Erythroblast (primary cell): Measurements from ENCODE around the gene PDE9A.

Experiments
- DNase-seq, 2 experiments: peaks; one replicate each; lab custom pipeline; 2025; lab: John Stamatoyannopoulos, UW
- GATA1 ChIP-seq: IDR thresholded peaks from 2 replicates; pipeline ENCODE4 v1.6.1; 2011; ENCODE audit warnings: low read depth, mild to moderate bottlenecking, control low read depth, low read length, moderate library complexity
- POLR2A ChIP-seq: IDR thresholded peaks from 2 replicates; pipeline ENCODE4 v1.6.1; 2011; ENCODE audit warnings: mild to moderate bottlenecking, low read length

The PDE9A gene

DNA sequence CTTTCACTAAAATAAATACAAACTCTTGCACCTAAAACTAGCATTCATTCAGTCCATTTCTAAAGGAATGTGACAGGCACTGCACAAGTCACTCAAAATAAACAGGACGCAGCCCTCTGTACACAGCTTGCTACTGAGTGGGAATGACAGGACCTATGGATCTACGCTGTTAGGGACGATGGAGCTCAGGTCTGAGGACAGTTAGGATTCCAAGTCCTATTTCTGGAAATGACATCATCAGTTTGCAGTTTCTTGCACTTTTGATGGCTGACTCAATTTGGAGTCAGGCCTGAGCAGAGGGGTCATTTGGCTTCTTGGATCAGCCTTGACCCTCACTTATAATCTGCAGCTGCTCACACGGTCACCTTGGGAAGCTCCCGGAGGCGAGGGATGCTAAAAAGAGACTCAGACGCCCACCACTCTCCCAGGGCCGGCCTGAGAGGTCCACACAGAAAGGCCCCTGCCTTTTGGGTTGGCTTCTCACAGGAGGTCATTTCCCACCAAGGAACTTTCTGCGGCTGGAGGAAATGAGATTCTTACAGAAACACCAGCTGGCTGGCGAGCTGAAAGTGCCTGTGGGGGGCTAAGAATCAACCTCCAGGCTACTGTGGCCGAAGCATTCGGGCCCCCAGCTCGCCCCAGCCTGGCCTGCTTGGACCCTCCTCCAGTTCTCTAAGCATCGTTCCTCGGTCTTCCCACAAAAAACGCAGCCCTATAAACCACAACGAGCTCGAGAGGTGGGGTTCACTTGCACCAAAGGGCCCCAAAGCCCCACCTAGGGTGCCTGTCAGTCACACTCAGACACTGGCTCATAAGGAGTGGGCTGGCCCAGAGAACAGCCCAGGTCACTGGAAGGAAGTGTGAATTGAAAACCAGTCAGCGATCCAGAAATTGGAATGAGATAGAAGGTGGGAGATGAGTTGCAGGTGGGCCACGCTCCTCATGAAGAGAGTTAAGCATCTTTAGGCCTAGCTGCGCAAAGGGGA is 8.9 kb upstream of the PDE9A start:
- no peak for DNase-seq
- TF ChIP-seq GATA1 (no peak), POLR2A (no peak)

DNA sequence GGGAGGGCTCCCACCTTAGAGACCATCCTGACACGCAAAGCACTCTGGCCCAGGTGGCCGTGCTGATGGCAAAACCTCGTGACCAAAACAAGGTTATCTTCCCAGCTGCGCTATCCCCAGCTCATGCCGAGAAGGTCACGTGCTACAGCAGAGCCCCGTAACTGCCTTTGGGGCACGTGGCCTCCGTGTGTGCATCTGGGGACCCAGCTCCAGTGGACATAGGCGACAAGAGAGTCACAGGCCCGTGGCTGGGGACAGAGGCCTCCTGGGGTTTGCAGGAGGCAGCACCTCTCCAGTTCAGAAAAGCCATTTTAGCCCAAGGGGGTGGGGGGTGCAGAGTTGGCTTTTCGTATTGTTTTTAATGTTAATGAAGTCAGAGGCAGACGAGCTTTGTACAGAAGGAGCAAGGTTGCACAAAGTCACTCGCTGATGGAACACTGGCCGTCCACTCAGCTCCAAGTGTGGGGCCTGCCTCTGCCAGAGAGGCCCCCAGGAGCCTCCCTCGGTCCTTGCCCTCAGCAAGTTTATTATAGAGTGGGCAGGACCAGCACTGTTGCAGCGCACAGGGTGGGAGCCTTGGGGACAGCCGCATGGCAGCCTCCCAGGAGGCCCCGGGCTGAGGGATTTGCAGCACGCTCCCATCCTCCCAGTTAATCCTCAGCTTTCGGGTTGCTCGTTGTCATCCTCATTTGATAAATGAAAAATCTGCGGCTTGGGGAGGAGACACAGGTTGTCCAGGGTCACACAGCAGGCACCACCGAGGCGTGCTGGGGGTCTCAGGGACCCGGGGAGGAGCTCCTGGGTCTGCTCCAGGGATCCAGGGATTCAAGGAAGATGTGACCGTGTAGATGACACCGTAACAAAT is 8.0 kb upstream of the PDE9A start:
- no peak for DNase-seq
- no peak for TF ChIP-seq POLR2A
- no peak for TF ChIP-seq GATA1

DNA sequence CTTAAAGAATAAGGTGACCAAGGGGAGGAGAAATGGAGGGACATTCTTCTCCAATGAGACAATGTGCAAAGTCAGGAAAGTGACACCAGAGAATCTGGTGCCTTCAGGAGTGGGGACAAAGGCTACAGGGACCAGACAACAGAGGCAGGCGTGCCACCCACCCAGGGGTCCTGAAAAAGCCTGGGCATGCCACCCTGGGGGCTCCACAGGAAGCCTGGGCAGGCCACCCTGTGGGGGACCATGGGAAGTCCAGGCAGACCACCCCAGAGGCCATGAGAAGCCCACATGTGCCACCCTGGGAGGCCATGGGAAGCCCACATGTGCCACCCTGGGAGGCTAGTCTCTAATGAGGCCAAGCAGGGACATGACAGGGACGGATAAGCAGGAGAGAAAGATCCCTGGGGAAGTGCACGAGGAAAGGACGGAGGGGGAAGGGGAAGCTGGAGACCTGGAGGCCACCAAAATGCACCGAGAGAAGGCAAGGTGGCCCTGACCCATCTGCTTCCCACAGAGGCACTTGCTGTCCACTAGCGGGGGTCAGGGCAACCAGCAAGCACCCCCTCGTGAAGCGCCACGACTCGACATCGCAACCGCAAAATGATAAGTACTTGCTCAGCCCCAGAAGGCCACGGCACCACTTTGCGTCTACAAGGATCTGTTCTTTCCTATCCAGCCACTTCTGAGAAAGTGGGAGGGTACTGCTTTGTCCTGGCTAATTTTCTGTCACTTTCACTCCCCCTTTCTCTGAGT is 7.2 kb upstream of the PDE9A start:
- TF ChIP-seq GATA1, result no peak
- no peak for TF ChIP-seq POLR2A
- DNase-seq, result no peak

DNA sequence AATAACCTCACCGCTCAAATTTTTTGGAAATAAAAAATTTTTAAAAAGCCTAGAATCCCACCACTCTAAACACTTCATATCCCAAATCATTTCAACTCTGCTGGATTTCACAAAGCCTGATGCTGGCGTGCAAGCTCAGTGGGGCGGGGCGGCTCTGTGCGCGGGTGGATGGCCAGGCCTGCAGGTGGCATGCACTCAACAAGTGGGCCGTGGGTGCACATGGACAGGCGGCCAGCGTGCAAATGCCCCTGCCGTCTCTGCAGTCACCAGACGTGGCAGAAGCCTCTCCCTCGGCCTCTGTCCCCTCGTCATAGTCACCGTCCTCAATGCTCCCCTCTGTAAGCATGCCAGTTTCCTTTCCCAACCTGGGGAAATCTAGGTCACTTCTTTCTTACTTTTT is 6.6 kb upstream of the PDE9A start:
- TF ChIP-seq GATA1 (no peak), POLR2A (no peak)
- DNase-seq, result no peak

DNA sequence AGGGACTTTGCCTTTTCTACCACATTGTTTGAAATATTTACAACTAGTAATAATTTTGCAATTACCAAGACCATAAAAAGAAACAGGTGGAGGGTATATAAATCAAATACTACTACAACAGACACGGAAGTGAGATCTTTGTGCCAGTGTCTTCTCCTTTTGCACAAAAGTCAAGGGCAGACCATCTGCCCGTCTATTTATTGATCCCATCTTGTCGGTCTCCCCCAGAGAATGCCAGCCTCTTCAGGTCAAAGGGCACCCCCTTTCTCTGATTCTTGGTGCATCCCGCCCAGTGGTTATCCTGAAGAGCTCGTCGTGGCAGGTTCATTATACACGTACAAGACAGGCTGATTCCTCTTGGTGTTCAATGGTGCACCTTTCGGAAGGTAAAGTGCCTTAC is 4.8 kb upstream of the PDE9A start:
- TF ChIP-seq POLR2A (no peak), GATA1 (no peak)
- no peak for DNase-seq

DNA sequence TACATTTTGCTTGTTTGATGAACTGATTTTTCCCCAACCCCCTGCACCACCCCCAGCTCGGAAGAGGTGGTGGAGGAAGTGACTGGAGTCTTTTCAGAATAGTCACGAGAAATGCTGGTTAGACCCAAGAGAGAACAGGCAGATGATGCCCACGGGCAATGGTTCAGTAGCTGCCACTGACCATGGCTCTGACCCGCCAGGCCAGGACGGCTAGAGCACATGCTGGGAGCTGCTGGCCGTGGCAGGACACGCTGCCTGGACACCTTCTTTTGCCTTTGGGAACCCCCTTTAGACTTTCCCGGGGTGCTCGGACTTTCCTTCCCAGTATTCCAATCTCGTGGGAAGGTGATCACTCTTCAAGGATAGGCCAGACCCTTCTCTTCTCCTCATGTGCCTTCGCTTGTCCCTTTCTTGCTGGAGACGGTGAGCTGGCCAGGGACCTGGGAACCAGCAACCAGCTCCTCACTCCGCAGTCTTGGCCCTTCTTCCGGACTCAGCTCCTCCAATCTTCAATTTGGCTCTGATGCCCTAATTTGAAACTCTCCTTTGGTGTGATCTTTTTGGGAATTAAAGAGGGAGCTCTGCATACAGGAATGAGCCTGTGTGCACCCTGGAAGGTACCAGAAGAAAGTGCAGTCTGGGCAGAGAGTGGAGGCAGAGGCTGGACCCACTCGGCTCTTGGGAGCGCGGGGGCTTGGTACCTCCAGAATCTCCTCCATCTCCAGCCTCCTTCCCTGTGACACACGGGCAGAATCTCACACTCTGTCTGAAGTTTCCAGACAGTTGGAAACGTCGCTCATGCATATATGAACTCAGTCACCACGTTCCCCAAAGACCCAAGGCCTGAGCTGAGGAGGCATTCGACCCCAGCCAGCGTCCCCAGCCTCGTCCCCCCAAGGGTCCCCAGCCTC is 4.0 kb upstream of the PDE9A start:
- no peak for TF ChIP-seq GATA1
- no peak for DNase-seq

DNA sequence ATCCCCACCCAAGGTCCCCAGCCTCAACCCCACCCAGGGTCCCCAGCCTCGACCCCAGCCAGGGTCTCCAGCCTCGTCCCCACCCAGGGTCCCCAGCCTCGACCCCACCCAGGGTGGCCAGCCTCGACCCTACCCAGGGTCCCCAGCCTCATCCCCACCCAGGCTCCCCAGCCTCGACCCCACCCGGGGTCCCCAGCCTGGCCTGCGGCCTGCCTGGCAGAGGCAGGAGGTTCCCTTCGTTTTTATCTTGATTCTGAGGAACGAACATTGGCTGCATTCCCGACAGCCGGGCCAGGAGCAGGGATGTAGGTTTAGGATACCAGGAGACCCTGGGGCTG is 3.4 kb upstream of the PDE9A start:
- TF ChIP-seq GATA1 (no peak), POLR2A (no peak)
- DNase-seq, result no peak

DNA sequence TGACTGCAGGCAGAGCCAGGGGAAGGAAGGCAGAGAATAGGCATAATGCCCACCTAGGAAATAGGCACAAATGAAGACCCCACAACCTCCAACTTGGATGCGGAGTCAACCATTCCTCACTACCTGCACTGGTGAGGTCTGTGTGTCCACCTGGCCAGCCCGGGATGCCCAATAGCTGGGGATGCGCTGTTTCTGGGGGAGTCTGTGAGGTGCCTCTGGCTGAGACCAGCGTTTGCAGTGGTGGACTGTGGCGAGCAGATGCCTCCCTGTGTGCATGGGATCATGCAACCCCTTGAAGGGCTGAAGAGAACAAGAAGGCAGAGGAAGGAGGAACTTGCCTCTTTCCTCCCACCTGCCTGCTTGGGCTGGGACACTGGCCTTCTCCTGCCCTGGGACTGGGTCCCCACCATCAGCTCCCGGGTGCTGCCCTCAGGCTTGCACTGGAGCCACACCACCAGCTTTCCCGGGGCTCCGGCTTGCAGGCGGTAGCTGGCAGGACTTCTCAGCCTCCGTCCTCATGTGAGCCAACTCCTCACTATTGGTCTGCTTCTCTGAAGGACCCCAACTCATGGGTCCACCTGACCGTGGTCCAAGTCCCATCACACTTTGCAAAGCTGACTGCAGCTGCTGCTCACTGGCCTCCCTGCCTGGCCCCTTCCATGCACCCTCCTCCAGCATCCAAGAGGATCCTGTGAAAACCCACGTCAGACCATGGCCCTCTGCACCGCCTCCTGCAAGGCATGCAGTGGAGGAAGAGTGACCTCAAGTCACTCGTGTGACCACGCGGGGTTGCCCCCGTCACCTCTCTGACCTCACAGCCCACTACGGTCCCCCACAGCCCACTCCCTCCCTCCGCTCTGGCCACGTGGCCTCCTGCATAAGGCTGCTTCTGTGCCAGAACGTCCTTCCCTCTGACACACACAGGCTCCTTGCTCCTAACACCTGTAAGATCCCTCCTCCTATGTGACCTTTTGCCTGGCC is 2.7 kb upstream of the PDE9A start:
- TF ChIP-seq POLR2A, result no peak
- no peak for DNase-seq

DNA sequence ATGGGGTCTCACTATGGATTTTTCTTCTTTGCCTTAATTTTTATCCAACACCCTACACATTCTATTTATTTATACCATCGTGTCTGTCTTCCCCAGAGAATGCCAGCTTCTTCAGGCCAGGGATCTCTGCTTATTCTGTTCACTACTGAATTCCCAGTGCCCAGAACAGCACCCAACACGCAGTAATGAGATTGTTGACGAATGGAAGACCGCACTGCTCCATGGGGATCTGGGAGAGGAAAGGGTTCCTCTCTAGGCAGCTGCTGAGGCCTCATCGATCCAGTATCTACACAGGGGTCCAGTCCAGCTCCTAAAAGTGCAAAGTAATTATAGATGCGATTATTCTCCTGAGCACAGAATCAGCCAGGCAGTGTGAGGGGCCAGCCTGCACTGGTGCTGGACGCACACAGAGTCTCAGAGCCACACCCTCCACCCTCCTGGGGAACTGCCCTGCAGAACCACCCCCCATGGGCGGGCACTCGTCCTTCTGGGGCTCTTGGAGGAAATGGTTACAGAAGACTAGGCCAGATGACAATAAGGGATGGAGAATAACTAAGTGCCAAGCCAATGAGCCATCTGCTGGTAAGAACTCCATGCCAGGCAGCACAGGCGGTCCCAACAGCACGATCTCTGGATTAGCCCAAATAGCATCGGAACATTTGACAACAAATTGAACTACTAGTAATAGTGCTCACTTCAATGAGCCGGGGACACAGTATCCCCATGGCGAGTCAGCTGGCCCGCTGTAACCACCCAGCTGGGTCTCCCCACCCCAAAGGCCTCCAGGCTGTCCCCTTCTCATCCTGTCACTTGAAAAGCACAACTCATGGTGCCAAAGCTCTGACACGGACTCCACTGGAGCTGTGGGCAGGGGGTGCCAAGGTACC is 1.7 kb upstream of the PDE9A start:
- no peak for DNase-seq
- TF ChIP-seq POLR2A (no peak), GATA1 (no peak)

DNA sequence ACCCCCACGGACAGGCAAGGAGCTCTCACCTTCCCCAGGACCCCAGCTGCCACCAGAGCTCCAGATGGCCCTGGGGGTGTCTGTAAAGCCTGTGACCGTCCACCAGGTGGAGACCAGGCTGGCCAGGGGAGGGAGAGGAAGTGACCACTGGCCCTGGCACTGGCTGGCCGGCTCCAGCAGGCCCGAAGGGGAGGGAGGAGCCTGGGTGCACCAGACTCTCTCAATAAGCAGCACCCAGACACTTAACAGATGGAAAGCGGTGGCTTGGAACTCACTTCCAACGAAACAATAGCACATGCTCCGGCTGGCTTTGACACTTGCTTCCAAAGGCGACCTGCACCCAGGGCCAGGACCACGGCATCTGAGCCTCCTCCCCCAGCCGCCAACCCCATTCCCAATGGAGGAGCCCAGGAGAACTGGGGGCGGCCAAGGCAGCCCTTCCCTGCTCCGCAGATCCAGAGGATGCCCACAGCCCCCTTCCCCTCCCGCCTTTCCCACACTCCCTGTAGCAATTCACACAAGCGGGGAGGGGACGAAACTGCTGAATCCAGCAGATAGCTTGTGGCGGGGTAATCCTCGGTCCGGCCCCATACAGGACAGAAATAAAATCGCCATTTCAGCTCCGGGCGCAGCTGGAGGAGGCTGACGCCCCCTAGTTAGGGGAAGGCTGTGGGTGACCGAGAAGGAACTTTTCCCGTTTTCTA is 742 bp upstream of the PDE9A start:
- TF ChIP-seq POLR2A (no peak), GATA1 (no peak)
- no peak for DNase-seq
